Measurements from ENCODE around the gene ADORA1.

ADORA1 gene

DNA sequence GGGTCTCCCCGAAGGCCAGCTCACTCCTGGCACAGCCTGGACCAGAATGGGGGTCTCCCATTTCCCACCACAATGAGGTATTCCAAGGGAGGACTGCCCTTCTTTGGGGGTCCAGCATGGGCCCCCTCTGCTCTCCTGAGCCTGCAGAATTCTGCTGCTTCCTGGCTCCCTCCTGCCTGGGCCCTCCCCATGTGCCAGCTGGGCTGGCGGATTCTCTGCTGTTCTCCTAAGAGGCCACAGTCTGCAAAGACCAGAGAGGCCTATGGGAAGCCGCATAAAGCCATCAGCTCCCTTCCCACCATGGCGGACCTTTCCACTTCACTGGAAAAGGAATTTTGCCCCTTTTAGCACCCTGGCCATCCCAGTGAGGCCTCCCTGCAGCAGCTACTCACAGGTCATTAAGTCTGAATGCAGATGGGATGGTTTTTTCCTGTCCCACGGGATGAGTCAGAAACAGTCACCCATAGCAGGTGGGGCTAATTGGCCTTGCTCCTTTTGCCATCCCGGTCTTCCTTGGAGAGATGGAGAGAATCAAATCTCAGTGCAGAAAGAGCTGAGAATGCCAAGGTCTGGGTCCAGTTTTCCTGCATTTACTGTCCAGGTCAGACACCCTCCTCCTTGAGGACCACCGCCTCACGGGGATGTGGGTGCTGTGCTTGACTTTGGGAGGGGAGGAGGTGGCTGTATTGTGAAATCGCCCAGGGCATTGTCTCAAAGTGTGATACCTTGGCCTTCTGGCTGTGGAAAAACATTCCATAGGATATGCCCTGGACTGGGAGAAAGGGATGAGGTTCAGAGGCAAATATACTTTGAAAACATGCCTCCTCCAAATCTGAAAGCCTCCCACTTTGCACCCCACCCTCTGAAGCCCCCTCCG is 24.9 kb downstream of the ADORA1 start:
- no peaks in the 10 kb centered on the region for H3K9me2 ChIP-seq (ENCODE audit: low read depth, low read length)
- H3K4me3 ChIP-seq (ENCODE audit: low read depth, low read length, poor library complexity, severe bottlenecking) = no peak overlapping the region
- H3K27ac ChIP-seq (ENCODE audit: low read depth, low read length, poor library complexity, severe bottlenecking) = no peak overlapping the region
- H2AFZ ChIP-seq (ENCODE audit: low read length) = no peak overlapping the region
- no peaks in the 10 kb centered on the region for H3K4me1 ChIP-seq (ENCODE audit: insufficient read depth, low read length, severe bottlenecking)
- TF ChIP-seq, protein P1, sequence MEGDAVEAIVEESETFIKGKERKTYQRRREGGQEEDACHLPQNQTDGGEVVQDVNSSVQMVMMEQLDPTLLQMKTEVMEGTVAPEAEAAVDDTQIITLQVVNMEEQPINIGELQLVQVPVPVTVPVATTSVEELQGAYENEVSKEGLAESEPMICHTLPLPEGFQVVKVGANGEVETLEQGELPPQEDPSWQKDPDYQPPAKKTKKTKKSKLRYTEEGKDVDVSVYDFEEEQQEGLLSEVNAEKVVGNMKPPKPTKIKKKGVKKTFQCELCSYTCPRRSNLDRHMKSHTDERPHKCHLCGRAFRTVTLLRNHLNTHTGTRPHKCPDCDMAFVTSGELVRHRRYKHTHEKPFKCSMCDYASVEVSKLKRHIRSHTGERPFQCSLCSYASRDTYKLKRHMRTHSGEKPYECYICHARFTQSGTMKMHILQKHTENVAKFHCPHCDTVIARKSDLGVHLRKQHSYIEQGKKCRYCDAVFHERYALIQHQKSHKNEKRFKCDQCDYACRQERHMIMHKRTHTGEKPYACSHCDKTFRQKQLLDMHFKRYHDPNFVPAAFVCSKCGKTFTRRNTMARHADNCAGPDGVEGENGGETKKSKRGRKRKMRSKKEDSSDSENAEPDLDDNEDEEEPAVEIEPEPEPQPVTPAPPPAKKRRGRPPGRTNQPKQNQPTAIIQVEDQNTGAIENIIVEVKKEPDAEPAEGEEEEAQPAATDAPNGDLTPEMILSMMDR (IDR thresholded peaks at IDR 0.05; ENCODE audit: low read length) = no peak
- TF ChIP-seq EZH2 (IDR thresholded peaks at IDR 0.05; ENCODE audit: borderline replicate concordance, low read length) = no peak
- H3K79me2 ChIP-seq (ENCODE audit: insufficient read depth, low read length) = no peaks in the 10 kb centered on the region
- no peaks in the 10 kb centered on the region for H3K9me3 ChIP-seq (ENCODE audit: low read length)
- H3F3A ChIP-seq (ENCODE audit: insufficient read depth, low read length) = no peaks in the 10 kb centered on the region
- H3K9ac ChIP-seq (ENCODE audit: low read length) = no peak overlapping the region
- H3K27me3 ChIP-seq (ENCODE audit: insufficient read depth, low read length) = peaks cover 1% of the 10 kb centered on the region; the same call in 1 of the 2 replicates
- no peaks in the 10 kb centered on the region for H3K36me3 ChIP-seq (ENCODE audit: insufficient read depth, low read length)
- H4K20me1 ChIP-seq (ENCODE audit: insufficient read depth, low read length) = no peaks in the 10 kb centered on the region
- no peak overlapping the region for H3K4me2 ChIP-seq (ENCODE audit: low read length)

DNA sequence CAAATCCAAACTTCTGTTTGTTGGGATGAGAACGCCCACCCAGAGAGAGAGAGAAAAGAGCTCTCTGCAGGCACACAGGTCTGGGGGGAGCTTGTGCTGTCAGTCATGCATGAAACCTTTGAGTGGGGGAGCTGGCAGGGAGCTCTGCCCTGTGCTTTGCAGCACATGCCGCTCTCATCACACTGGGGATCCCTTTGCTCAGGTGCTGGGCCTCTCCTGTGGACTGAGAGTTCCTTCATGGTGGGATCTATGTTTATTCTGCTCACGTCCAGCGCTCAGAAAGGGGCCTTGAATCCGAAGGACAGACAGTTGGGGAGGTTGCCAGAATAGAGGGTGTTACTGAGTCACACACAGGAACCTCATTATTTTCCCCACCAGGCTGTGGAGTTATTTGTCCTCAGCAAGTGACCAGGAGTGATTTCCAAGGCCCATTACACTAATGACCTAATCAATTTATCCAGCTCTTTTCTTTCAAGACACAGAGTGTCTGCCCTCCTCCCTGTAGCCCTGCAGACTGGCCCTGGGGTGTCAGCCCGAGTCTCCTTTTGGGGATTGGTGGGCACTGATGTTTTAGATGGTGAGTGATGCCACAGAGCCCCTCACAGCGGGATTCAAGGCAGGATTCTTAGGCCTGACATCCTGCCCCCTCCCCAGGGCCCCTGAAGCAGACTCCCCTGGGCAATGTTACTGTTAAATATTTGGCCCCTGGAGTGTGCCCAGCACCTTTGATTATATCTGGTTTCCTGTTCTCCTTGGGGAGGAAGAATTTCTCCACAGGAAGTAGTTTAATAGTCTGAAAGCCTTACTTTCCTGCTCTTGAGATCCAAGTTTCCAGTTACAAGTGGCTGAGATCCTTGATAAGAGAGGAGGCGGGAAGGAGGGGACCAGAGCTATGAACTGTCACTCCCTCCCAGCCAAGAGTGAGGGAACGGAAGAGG is 25.8 kb downstream of the ADORA1 start:
- no peaks in the 10 kb centered on the region for H3F3A ChIP-seq (ENCODE audit: insufficient read depth, low read length)
- no peaks in the 10 kb centered on the region for H3K9me2 ChIP-seq (ENCODE audit: low read depth, low read length)
- H3K27ac ChIP-seq (ENCODE audit: low read depth, low read length, poor library complexity, severe bottlenecking) = no peak overlapping the region
- no peak overlapping the region for H3K4me2 ChIP-seq (ENCODE audit: low read length)
- no peaks in the 10 kb centered on the region for H3K79me2 ChIP-seq (ENCODE audit: insufficient read depth, low read length)
- H3K4me3 ChIP-seq (ENCODE audit: low read depth, low read length, poor library complexity, severe bottlenecking) = no peak overlapping the region
- no peaks in the 10 kb centered on the region; the same call in 1 of the 2 replicates for H3K27me3 ChIP-seq (ENCODE audit: insufficient read depth, low read length)
- H3K9ac ChIP-seq (ENCODE audit: low read length) = no peak overlapping the region
- TF ChIP-seq, protein P1 (IDR thresholded peaks at IDR 0.05; ENCODE audit: low read length) = no peak
- no peak for TF ChIP-seq EZH2 (IDR thresholded peaks at IDR 0.05; ENCODE audit: borderline replicate concordance, low read length)
- H4K20me1 ChIP-seq (ENCODE audit: insufficient read depth, low read length) = no peaks in the 10 kb centered on the region
- no peaks in the 10 kb centered on the region for H3K4me1 ChIP-seq (ENCODE audit: insufficient read depth, low read length, severe bottlenecking)
- H3K36me3 ChIP-seq (ENCODE audit: insufficient read depth, low read length) = no peaks in the 10 kb centered on the region
- no peaks in the 10 kb centered on the region for H3K9me3 ChIP-seq (ENCODE audit: low read length)
- no peak overlapping the region for H2AFZ ChIP-seq (ENCODE audit: low read length)

DNA sequence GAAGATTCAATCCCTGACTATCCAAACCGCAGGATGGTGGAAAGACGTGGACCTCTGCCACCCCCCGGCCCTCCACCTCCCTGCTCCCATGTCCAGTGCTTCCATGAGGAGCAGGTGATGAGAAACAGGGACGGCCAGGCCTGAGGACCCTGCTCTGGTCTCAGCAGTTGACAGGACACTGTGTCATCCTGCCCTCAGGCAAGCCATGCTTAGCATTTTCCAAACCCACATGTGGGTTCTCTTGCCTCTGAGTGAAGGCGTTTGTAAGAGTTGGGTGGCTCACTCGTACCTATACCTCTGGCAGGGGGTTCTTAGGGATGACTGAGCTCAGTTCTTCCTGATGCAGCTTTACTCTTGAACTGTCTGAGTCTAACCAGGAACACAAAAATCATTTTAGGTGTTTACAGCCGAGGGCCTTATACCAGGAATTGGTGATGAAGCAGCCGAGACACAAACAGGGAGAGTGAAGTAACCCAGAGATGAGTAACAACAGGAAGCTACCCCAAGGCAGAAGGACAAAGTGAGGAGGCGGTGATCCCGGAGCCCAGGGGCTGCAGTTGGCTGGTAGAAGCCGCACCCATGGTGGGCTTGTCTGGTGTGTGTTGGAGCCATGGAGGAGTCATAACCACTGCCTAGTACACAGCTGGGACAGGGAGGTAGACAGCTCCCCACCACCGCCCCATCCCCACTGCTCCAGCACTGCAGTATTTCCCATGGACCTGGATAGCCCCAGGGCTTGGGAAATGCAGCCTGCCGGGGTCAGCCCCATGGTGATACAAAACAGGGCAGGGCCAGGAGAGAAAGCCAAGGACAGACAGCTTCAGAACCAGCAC is 26.7 kb downstream of the ADORA1 start:
- no peaks in the 10 kb centered on the region; the same call in 1 of the 2 replicates for H3K27me3 ChIP-seq (ENCODE audit: insufficient read depth, low read length)
- no peaks in the 10 kb centered on the region for H3K36me3 ChIP-seq (ENCODE audit: insufficient read depth, low read length)
- no peak overlapping the region for H3K9ac ChIP-seq (ENCODE audit: low read length)
- H2AFZ ChIP-seq (ENCODE audit: low read length) = no peak overlapping the region
- H3K9me3 ChIP-seq (ENCODE audit: low read length) = no peaks in the 10 kb centered on the region
- no peaks in the 10 kb centered on the region for H3K9me2 ChIP-seq (ENCODE audit: low read depth, low read length)
- no peaks in the 10 kb centered on the region for H3K4me1 ChIP-seq (ENCODE audit: insufficient read depth, low read length, severe bottlenecking)
- H3K79me2 ChIP-seq (ENCODE audit: insufficient read depth, low read length) = no peaks in the 10 kb centered on the region
- H3K4me2 ChIP-seq (ENCODE audit: low read length) = no peak overlapping the region
- no peak overlapping the region for H3K4me3 ChIP-seq (ENCODE audit: low read depth, low read length, poor library complexity, severe bottlenecking)
- no peak overlapping the region for H3K27ac ChIP-seq (ENCODE audit: low read depth, low read length, poor library complexity, severe bottlenecking)
- TF ChIP-seq, protein P1 (IDR thresholded peaks at IDR 0.05; ENCODE audit: low read length) = no peak
- TF ChIP-seq EZH2 (IDR thresholded peaks at IDR 0.05; ENCODE audit: borderline replicate concordance, low read length) = no peak
- no peaks in the 10 kb centered on the region for H4K20me1 ChIP-seq (ENCODE audit: insufficient read depth, low read length)
- no peaks in the 10 kb centered on the region for H3F3A ChIP-seq (ENCODE audit: insufficient read depth, low read length)

Data from OCI-LY1 (cell line).